Measurements from ENCODE around the gene STN1.

STN1 gene

DNA sequence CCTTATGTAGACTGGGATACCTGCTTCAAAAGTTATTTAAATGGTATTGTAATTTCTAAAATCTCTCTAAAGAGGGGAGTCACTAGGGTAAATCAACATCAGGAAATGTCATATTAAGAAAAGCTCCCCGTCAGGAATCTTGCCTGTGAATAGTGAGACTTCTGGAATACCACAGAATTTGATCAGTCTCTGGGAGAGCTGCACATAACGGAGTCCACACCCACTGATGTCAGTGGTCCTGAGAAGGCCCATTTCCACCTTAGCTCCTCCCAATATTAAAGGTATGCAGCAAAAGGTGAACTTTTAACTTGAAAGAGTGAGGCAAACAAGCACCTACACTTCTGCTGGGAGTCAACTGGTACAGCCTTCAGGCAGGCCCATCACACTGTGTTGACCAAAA, 27.3 kb downstream of the STN1 start:
- no peak for DNase-seq

DNA sequence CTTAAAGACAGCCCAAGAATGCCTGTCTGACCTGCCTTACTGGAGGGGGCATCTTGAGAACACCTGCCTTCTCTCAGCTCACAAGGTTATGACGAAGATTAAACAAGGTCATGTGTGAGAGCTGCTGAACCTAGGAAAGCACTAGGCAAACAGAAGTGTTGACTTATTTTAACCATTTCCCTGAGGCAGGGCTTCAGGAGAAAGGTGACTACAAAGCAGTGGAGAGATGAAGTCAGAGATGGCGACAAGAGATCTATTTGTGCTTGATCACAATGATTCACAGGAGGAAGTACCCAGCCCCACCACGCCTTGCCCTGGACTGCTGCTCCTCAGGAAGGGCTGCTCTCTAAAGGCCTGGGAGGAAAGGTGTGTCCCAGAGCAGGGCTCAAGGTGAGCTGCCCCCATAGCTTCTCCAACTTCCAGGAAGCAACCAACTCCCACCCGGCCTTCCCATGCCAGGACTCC, 27.8 kb downstream of the STN1 start:
- DNase-seq: no peak

DNA sequence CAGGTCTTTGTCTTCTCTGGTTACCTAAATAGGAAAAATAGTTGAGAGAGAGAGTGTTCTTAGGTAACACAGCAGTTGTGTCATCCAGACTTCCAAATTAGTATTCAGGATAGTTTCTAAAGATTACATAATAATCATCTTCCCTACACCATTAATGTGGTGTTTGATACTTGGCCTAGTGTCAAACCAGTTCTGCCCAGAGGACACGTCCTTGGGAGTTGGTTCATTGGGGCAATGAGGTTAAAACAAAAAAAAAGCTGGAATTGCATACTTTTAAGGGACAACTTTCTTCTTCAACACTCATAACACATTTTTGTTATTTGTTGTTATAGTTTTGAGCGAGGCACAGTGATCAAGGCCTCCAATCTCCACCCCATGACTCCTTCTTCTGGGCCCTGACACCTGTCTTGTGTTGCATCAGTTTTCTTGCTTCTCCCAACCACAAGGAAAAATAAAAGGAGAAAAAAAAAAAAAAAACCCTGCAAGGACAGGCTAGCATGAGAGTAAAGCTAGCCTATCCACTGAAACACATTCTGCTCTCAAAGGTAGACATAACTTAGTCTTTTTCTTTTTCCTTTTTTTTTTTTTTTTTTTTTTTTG, 28.8 kb downstream of the STN1 start:
- DNase-seq: no peak

DNA sequence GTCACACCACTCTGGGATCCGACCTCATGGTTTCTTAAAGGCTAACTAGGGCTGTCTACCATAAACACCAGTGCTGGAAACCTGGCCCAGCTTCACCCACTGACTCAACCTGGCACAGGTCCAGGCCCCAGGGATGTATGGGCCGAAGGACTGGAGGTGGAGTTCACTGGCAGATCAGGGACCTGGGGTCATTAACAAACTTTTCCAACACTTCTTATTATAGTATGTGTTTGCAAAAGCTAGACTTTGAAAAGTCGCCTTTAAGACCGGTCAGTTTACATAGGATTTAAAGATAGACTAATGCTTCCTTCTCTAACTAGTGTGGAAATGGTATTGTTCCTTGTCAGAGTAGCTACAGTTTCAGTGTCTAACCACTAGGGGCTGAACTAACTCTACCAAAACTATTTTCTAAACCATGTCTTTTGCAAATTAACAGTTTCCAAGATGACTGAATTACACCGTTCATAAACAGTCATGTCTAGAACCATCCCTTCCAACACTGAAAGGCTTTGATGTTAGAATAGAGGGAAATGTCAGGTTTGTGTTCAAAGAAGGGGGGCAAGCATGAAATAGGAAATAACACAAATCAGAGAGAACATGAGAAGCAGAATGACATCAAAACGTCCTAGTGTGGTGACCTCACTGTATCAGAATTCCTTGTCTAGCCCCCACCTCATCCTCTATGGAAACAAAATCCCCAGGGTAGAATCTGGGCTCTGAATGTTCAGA, 29.7 kb downstream of the STN1 start:
- DNase-seq: peak; percentile 79

DNA sequence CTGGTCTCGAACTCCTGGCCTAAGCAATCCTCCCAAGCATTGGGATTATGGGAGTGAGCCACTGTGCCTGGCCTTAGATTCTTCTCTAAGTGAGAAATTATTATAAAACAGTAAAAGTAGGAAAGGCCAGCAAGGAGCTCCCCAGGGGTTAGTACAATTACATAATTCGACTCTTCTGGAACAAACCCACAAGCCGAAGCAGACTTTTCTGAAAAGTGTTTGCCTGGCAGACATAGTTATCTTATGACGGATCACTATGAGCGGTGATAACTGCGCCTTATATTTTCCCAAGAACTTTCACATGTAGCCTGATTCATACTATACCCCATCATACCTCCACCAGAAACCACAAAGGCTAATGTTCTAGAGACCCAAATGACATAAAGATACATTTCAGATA, 32.4 kb downstream of the STN1 start:
- no peak for DNase-seq

DNA sequence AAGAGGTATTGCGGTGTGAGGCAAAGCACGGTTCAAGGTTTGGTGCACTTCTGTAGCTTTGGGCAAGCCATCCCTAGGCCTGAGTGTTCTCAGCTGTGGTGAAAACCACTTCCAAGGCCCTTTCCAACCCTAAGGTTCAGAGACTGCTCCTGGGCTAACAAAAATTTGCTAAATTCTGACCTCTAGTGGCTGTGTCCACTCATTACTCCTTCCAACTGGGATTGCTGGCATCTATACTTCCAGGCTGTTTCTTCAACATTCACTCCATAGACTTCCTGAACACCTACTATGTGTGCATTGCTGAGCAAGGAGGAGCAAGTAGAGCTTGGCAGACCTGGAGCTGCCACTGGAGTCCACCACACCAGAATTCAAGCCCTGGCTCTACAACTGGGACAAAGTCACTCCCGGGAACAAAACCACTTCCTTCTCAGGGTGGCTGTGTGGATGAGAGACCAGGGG, 33.3 kb downstream of the STN1 start:
- peak; percentile 12 for DNase-seq

DNA sequence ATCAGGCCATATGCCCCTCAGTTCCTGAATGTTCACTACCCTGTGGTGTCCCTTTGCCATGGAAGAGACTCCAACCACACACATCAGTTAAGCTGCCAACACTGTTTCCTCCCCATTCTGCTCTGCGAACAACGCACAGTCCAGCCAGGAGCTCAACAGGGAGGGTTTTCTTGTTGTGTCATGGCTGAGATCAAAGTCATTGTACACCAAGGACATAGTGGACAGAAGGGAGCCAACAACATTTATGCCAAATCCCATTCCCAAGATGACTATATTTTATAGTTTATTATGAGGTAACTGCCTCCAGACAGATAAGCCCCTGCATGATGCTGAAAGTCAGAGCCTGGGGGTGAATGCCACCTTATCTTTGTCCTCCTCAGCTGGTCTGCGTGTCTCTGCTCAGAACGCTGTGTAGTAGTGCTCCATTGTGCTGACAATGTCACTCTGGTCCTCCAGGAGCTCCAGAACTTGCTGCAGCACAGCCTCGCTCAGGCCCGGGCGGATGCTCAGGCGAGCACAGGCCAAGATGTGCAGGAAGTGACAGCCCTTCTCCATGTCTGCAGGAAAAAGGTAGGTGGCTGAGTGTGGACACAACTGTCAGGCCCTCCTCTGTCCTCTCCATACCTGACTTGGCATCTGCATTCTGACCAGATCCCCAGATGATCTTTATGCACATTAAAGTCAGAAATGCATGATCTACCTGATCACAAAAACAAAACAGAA, 35.5 kb downstream of the STN1 start:
- DNase-seq: no peak

DNA sequence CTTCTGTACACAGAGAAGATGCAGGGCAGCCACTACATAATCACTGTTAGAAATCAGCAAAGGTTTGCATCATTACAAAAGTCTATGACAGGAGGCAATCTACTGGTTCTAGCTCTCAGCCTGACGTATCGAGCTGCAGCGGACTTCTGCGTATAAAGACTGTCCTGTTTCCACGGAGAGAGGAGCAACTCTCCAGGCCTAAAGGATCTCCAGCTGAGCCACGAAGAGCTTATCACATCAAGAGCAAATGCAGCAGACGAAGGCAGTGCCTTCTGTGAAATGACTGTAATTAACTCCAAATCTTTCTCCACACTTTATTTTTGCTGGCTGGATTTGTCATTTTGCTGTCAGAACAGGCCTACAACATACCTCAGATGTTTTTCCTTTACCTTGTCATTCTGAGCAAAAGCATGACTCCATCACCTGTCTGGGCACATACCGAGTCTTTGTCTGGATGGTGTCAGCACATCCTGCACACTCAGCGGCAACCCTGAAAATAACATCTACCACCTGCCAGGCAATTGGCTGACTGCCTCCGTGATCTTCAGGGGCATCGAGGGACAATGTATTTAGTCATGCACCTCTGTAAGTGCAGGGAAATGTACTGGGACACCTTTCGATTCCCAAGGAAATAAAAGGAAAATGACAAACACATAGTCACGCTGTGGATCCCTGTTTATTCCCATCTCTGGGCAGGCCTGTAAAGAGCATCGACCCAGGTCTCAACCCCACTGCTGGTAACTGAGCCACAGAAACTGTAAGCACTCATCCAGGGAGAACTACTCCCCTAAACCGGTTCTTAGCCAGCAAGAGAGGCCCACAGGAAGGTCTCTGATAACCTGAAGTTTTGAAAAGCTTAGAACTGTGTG, 36.3 kb downstream of the STN1 start:
- DNase-seq: no peak

DNA sequence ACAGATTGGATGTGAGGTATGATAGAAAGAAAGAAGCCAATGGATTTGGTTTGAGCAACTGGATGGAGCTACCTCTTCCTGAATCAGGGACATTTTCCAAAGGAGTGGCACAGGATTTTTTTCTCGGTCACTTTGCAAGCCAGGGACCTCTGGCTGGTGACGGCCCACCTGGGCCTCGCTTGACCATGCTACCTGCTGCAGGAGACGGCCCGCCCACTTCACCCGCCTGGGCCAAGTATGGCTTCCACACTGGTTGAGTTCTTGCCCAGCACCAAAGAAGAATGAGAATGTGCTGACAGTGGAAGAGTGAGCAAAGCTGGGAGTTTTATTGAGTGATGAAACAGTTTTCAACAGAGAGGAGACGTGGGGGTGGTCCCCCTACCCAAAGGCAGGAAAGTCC, 38.2 kb downstream of the STN1 start:
- no peak for DNase-seq

DNA sequence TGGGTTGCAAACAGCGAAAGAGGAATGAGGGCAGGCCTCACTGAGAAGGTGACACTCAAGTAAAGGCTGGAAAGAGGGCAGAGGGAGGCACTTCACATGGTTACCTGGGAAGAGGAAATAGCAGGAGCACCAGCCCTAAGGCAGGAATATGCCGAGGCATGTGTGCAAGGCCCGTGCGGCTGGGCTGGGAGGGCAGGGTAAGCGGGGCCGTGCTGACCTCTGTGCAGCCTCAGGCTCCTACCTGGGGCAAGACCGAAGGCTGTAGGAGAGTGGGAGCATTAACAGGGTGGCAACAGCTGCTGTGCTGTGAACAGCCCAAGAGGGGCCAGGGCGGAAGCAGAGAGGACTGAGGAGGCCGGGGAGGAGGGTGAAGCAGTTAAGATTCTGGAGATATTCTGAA, 38.6 kb downstream of the STN1 start:
- no peak for DNase-seq

DNA sequence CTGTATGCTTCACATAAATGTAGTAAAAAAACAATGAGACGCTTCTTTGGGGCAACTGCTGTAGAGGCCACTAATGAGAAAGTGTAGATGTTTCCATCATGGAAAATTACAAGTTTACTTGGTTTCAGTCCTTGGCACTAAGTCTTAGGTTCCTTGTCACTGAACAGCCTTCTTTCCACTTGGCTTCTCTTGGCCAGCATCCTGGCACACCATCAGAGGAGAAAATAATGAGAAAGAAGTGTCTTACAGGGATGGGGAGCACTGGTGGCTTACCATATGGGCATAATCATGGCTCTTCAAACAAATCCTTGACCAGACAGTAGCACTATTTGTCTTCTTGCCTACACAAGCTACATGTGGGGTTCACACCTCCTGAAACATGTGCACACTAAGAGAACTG, 40.1 kb downstream of the STN1 start:
- no peak for DNase-seq

DNA sequence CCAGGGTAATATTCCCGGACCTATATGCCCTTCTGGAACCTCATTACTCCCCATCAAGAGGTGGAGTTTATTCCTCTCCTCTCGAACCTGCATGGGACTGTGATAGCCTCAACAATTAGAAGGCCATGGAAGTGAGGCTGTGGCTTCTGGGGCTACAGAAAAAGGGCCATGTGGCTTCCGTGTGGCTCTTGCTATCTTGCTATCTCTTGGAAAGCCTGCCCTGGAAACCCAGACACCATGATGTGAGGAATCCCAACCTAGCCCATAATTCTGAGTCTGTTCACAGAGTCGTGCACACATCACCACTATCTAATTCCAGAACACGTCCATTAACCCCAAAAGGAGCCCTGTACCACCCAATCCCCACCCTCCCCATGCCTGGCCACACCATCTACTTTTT, 41.8 kb downstream of the STN1 start:
- no peak for DNase-seq

DNA sequence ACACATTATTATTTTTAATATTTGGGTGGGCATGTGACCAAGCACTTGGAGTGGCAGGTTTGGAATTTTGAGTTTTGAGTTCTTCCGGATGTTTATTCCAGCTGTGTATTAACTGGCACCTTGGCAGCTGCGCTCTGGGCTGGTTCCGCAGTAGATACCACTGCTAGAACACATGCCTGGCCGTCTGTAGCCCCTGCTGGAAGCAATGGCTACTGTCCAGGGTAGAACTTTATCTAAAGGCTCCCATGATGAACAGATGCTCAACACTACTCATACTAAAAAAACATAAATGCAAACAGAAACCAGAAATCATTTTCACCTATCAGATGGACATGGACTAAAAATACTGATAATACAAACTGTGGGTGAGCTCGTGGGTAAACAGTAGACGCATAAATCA, 43.3 kb downstream of the STN1 start:
- no peak for DNase-seq

DNA sequence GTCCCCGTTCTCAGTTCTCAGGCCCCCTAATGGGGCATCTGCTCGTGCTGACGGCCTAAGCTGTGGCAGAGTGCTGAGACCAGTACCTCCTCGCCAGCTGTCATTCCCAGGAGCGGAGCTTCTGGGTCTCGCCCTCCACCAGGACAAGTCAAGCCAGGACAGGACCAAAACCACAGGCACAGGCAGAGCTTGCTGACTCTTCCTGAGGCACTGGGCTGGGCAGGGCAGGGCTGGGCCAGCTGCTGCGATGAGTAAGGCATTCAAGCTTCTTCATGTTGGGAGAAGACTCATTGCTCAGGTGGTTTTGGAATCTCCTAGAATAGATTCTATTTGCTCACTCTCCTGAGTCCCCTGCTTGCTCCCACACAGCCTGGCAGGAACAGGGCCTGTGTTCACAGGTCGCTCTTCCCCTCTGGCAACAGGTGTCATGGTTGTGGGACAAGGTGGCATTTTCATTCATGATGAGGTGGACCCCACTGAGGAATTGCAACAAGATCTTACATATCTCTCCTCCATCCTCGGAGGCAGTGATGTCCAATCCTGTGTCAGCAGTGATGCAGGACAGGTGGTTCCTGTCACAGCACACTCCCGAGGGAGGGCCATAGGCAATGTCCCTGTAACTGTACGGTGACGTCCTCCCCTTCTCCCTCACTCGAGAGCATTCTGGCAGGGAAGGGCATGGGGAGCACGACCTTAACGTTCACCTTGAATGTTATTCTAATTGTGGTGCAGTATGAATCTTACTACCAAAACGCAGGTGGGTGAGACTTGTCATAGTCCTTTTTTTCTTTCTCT, 45.6 kb downstream of the STN1 start:
- peak; percentile 40 for DNase-seq

DNA sequence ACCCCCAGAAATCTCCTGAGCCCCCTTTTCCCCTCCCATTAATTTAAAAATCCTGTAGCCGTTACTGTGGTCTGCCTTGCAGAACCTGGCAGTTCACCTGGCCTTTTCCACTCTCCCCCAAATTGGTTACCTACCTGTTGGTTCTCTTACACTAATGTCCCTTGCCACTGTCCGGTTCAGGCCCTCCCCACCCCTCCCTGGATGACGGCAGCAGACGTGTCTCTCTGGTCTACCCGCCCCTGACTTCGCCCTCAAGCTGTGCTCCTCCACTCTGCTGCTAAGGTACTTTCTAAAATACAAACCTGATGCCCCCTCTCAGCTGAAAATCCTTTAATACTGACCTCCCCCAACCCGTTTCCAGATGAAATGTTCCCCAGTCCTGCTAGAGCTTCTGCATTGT, 47.0 kb downstream of the STN1 start:
- no peak for DNase-seq

DNA sequence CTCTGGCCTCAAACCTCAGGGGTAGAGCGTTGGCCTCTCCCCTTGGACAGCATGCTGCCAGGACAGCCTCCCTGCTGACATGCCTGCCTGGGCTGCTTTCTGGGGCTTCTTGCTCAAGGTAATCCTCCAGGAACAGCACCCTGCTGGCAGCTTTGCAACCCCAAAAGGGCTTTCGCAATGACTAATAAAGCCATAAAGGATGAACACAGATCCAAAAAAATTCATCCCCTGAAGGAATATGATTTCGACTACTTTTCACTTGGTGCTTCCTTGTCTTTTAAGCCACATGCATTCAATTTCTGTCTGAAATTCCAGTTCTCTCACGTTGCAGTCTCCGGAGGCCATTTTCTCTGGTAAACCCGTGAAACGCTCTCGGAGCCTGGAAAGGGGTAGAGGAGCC, 47.5 kb downstream of the STN1 start:
- peak; percentile 57 for DNase-seq

DNA sequence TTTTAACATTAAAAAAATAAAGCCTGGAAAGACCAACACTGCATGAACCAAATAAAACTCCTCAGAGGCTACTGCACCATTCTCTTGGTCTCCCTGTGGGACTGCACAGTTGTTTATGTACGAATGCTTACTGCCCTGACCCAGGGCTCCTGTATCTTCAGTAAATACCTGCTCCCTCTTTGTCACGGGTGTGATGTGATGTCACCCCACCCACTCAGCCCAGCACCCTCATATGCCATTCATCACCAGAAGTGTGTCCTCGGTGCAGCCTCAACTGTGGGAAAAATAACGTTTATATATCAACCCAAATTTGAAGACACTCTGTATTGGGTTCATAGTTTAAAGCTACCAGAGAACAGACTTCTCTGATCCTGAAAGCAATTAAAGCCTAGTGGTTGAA, 48.6 kb downstream of the STN1 start:
- DNase-seq: no peak

DNA sequence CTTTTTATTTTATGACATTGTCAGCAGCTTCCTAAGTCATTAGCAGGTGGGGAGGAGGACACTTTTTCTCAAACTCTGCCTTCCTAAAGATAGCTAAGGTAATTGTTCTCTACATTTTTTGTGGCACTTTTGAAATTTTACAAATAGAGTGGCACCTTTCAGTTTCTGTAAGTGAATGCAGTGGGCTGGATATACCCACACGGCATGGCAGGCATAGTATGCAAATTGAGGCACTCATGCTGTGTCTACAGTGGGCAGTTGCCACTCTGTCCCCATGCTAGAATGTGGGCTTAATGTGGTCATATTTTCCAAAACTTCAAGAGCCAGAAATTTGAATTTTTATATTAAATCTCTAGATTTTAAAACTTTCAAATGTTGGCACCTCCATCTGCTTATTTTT, 49.8 kb downstream of the STN1 start:
- no peak for DNase-seq

DNA sequence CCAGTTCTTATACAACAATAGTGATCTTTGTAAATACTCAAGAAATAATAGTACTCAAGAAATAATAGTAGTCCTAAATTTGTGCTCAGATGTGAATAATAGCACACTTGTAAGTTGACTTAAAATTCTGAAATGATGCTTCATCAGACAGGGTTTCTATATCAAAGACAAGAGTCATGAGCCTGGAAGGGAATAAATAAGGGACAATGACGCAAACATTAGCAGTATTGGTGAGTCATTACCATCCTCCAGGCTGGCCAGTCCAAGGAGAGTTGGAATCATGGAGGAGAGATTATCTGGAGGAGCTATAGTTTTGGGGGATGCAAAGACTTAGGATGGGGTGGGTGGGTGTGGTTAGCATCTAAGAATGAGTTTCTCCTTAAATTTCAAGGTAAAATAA, 56.5 kb downstream of the STN1 start:
- DNase-seq: no peak

DNA sequence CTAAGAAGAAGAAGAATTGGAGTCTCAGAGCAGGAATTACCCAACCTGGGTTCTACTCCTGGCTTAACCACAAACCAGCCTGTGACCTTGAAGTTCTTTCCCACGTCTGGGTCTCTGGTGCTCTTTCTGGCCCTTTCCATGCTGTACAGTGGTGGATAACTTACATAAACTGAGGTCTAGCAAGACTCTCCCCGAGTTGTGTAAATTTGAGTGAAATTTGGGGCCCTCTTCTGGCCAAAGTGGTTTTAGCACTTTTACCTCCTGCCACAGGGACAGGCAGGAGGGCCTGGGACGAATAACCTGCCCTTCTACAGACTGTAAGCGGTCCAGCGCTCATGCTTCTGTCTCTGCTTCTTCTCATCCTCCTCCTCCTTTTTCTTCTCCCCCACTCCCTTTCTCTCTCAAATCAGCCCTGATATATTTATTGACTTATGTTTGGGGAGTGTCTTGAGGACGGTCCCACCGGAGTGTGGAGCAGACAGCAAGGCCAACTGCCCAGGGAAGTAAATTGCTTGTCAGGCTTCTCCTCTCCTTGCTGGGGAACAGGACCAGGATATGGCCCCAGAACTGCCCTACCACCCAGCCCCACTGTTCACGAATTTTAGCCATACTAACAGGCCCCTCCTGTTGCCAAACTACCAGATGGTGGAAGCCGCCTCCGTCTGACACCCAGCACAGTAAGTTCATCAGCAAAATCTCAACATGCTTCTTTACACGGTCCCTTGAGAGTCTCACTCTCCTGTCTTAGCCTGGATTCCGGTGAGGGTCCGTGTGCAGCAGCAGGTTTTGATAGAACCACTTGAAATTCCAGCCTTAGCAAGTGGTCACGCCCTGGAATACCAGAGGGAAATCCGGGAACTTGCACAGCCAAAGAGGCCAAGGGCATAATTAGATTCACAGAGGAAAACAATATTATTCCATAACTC, 58.6 kb downstream of the STN1 start:
- DNase-seq: peak; percentile 14

DNA sequence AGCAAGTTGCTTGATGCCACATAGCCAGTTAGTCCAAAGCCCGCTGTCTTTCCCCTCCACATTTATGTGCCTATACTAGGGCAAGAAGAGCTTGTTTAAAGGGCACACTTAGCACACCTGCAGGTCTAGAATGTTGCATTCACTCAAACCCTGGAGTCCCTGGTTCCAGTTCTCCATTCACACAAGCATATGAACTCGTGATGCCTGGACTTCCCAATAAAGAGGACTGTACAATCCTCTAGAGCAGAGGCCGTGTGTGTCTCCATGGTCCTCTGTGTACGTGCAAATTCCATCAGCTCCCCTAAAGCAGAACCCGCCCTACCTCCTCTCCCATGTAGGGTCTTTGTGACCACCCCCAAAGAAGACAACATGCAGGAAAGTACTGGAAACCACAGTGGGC, 59.6 kb downstream of the STN1 start:
- no peak for DNase-seq
